ENCODE results near the gene OR2F1.
"Not testable (repeated sequence)": the region's sequence is repeated elsewhere in the genome, so short reads cannot be mapped to it uniquely, and the experiment has no call there.

OR2F1 gene

GRCh38 chr7:144004703-144005102 is 50.1 kb downstream of the OR2F1 start:
- H3K27ac ChIP-seq: no peak overlapping the region
- H3K27me3 ChIP-seq (replicated peaks): no peaks in the 10 kb centered on the region
- H3K4me3 ChIP-seq (ENCODE audit: low read depth, low read length): no peak overlapping the region
- in situ Hi-C loops (cut with HindIII; ENCODE audit: low pct_ligation_motif_present, low sequenced_read_pairs): no loop called here
- no peak for DNase-seq
- TF ChIP-seq CTCF (IDR thresholded peaks at IDR 0.05; ENCODE audit: low read depth, low read length, missing control alignments): no peak
- H3K36me3 ChIP-seq (replicated peaks): no peaks in the 10 kb centered on the region

- no peak for DNase-seq
- Histone ChIP-seq H3K27me3 (replicated peaks) (no peaks in the 10 kb centered on the region), H3K27ac (no peak overlapping the region), H3K36me3 (replicated peaks) (no peaks in the 10 kb centered on the region), H3K4me3 (ENCODE audit: low read depth, low read length) (no peak overlapping the region)
- TF ChIP-seq CTCF (IDR thresholded peaks at IDR 0.05; ENCODE audit: low read depth, low read length, missing control alignments): no peak
- in situ Hi-C loops (cut with HindIII; ENCODE audit: low pct_ligation_motif_present, low sequenced_read_pairs): no loop called here
Measured at GRCh38 chr7:144006029-144006691, 51.5 kb downstream of the OR2F1 start.

- TF ChIP-seq CTCF (IDR thresholded peaks at IDR 0.05; ENCODE audit: low read depth, low read length, missing control alignments): no peak
- no peak overlapping the region for H3K27ac ChIP-seq
- H3K4me3 ChIP-seq (ENCODE audit: low read depth, low read length): no peak overlapping the region
- no peaks in the 10 kb centered on the region for H3K36me3 ChIP-seq (replicated peaks)
- DNase-seq: no peak
- H3K27me3 ChIP-seq (replicated peaks): no peaks in the 10 kb centered on the region
- in situ Hi-C loops (cut with HindIII; ENCODE audit: low pct_ligation_motif_present, low sequenced_read_pairs): no loop called here
Measured at GRCh38 chr7:144006692-144007042, 52.0 kb downstream of the OR2F1 start.

- H3K27me3 ChIP-seq (replicated peaks): no peaks in the 10 kb centered on the region
Measured at GRCh38 chr7:144009361-144009760, 54.7 kb downstream of the OR2F1 start.

GRCh38 chr7:144010061-144010460 is 55.4 kb downstream of the OR2F1 start:
- in situ Hi-C loops (cut with HindIII; ENCODE audit: low pct_ligation_motif_present, low sequenced_read_pairs); DNase-seq: not testable (repeated sequence)

More at GRCh38 chr7:144009361-144009760, 54.7 kb downstream of the OR2F1 start:
- in situ Hi-C loops (cut with HindIII; ENCODE audit: low pct_ligation_motif_present, low sequenced_read_pairs): no loop called here
- no peaks in the 10 kb centered on the region for H3K36me3 ChIP-seq (replicated peaks)
- DNase-seq: no peak
- no peak for TF ChIP-seq CTCF (IDR thresholded peaks at IDR 0.05; ENCODE audit: low read depth, low read length, missing control alignments)
- H3K4me3 ChIP-seq (ENCODE audit: low read depth, low read length): no peak overlapping the region
- H3K27ac ChIP-seq: no peak overlapping the region

GRCh38 chr7:144010821-144011220 is 56.2 kb downstream of the OR2F1 start:
- DNase-seq; H3K27me3 ChIP-seq (replicated peaks); H3K36me3 ChIP-seq (replicated peaks); H3K27ac ChIP-seq; in situ Hi-C loops (cut with HindIII; ENCODE audit: low pct_ligation_motif_present, low sequenced_read_pairs); H3K4me3 ChIP-seq (ENCODE audit: low read depth, low read length): not testable (repeated sequence)

More at GRCh38 chr7:144010061-144010460, 55.4 kb downstream of the OR2F1 start:
- H3K4me3 ChIP-seq (ENCODE audit: low read depth, low read length); H3K27ac ChIP-seq; H3K36me3 ChIP-seq (replicated peaks); H3K27me3 ChIP-seq (replicated peaks): not testable (repeated sequence)
